GM19035 (cell line): Measurements from ENCODE around the gene GRPR.

ENCODE experiments used
- ATAC-seq: cut with Tn5 transposase; IDR thresholded peaks from one replicate; pipeline ENCODE4 v1.9.1; 2021; ENCODE audit not compliant: unreplicated experiment

Gene GRPR

DNA sequence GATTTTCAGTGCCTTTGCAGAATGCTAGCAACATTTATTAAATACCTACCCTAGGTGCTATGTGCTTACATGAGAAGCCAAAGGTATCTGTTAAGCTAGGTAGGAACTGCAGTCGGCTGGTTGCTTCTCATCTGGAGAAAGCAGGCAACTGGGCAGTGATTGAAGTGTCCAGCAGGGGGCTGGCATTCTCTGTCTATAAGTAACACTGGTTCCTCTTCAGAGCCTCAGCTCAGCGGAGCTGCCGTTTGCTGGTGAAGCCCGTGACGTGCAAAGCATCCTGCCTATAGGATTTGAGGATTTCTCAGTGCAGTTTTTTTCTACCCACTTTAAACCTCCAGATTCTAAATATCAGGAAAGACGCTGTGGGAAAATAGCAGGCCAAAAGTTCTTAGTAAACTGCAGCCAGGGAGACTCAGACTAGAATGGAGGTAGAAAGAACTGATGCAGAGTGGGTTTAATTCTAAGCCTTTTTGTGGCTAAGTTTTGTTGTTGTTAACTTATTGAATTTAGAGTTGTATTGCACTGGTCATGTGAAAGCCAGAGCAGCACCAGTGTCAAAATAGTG, at the start of gene GRPR:
GRPR (plus strand) TSS at position 344 of the 565 bp plus-strand sequence. CDS start 389 bp downstream, outside the sequence.
- peak; percentile 58 for ATAC-seq

GRCh38 chrX:16075087-16075486, 48.3 kb upstream of the GRPR start:
- ATAC-seq = no peak

- ATAC-seq = no peak
Observed at GRCh38 chrX:16076834-16077233, 46.5 kb upstream of the GRPR start.

GRCh38 chrX:16077811-16078210, 45.6 kb upstream of the GRPR start:
- no peak for ATAC-seq

- no peak for ATAC-seq
Observed at GRCh38 chrX:16081357-16081756, 42.0 kb upstream of the GRPR start.

DNA sequence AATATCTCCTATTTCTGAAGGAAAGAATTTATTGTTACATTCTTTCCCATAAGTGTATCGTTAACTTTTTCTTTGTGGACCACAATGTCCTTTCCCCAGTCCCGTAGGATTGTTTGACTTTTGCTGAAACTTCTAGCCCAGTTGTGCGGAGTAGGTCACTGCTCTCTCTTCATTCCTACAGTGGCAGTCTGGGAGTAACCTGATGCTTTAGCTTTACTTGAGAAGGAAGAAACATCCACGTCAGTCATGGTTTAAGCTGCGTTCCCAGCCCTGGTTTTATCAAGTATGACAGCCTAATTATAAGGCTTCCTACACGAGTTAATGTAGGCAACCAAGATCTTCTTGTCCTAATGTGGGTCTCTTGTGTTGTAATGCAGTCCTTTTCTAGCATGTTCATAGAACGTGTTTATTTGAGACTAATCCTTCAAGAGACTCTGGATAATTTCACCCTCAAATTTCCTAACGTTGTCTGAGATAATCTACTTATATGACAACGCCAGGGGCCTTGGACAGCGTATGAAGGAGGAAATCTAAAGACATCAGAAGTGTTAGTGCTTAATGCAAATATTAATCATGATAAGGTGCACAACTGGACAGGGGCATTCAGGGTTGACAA, 40.8 kb upstream of the GRPR start:
- ATAC-seq = no peak

DNA sequence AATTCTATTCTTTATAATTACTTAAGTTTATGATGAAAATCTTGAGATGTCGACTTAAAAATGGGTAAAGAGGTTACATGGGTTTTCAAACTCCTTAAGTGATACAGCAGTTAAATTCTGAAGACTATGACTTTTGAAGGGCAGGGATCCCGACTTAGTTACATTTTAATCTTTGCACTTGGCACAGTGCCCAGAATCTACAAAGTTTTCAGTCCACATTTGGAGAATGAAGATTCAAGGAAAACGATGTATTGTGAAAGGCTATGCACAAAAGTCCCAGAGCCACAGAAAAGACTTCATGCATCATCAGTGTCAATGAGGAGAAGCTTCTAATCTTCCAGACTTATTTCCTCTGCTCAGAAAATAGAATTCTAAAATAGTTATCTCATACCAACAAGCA, 36.3 kb upstream of the GRPR start:
- no peak for ATAC-seq

GRCh38 chrX:16089086-16089485, 34.3 kb upstream of the GRPR start:
- no peak for ATAC-seq

DNA sequence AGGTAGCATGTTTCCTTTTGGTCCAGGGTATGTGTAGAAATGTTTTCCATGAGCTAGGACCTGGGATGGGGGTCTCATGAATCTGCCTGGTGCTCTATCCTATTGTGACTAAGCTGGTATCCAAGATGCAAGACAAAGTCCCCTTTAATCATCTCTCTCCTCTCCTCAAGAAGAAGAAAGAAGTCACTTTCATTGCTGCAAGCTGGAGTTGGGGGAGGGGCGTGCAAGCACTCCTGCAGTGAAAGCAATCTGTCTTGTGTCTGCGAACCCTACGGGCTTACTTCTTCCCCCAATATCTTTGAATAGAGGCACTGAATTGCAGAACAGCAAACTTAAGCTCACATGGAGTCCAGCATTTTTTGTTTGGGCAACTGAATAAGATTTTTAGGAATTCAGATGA, 27.2 kb upstream of the GRPR start:
- ATAC-seq = no peak

- ATAC-seq = no peak
Observed at GRCh38 chrX:16100673-16101072, 22.7 kb upstream of the GRPR start.

DNA sequence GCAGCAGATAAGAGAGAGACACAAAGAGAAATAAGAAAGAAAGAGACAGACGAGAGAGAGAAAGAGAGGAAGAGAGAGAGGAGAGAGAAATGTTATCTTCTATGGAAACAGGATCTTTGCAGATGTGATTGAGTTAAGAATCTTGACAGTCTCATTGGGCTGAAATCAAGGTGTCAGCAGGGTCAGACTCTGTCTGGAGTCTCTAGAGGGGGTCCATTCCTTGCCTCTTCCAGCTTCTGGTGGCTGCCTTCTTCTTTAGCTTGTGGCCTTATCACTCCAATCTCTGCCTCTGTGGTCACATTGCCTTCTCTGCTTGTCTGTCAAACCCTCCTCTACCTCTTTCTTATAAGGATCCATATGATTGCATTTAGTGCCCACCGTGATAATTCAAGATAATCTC, 21.8 kb upstream of the GRPR start:
- ATAC-seq = no peak

DNA sequence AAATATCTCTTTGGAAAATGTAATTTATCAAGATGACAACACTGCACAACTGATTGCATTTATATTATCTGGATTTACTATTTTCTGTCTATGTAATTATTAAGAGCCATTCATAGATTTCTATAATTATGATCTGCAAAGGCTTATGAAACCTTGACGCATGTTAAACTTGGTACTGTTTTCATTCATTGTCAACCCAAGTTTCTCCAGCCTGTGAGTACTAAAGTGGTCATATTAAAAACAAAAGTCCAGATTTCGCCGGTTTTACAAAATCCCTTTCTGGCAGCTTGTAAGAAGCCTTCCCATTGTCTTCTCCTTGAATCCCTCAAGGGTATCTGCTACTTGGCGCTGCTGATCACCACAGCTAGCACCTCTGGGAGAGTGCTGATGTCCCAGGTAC, 19.7 kb upstream of the GRPR start:
- no peak for ATAC-seq

DNA sequence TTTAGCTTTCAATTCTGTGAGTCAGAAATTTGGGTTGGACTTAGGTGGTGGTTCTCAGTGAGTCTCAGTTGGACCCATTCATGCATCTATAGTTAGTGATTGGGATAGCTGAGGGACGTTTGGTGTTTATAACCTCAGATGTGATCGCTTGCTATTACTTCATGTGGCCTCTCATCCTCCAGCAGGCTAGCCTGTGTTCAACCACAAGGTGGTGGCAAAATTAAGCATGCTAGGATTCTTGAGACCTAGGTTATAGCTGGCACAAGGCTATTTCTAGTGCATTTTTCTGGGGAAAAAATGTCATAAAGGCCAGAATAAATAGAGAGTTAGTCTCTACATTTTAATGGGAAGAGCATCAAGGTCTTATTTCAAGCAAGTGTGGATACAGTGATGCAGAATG, 10.9 kb upstream of the GRPR start:
- ATAC-seq = no peak

- no peak for ATAC-seq
Observed at GRCh38 chrX:16113978-16114565, 9.3 kb upstream of the GRPR start.

DNA sequence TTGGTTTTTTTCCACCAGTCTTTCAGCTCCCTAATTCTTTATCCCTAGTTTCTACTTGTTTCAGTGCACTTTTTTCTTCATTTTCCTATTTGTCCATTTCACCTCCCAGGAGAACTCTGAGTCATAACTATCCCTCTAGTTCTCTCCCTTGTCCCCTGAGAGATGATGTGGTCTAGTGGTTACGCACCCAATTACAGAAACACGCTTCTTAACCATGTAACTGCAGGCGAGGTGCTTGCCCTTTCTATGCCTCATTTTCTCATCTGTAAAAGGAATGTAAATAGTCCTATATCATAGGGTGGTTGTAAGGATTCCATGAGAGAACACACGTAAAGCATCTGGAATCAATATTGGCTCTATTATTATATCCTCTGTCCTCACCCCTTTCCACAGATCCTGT, 8.8 kb upstream of the GRPR start:
- ATAC-seq = no peak

GRCh38 chrX:16119353-16120220, 3.8 kb upstream of the GRPR start:
- peak; percentile 92 for ATAC-seq

DNA sequence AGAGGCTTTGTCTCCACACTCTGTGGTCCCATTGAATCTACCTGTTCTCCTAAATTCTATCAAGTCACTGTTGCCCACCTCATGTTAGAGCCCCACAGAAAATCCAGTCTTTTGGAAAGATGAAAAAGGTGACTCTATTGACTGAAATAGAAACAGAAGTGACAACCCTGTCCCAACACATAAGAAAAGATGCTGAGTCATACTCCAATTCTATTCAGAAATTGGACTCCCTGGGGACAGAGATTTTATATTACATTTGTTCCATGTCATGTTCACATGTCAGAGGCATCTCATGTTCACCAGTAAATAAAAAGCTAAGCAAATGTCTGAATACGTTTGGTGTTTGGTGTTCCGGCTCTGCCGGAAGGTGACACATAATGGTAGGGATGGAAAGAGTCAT, 2.9 kb upstream of the GRPR start:
- no peak for ATAC-seq

DNA sequence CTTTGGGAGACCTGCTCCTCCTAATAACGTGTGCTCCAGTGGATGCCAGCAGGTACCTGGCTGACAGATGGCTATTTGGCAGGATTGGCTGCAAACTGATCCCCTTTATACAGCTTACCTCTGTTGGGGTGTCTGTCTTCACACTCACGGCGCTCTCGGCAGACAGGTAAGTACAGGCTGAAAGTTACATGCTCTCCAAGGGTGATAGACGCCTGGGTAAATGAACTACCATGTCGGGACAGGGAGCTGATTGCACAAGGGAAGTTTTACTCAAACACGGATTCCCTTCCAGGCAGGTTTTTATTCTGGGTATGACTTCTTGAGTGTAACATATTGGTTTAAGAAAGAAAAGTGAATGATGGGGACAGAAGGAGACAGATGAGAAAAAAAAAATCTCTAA, 836 bp downstream of the GRPR start:
- no peak for ATAC-seq

DNA sequence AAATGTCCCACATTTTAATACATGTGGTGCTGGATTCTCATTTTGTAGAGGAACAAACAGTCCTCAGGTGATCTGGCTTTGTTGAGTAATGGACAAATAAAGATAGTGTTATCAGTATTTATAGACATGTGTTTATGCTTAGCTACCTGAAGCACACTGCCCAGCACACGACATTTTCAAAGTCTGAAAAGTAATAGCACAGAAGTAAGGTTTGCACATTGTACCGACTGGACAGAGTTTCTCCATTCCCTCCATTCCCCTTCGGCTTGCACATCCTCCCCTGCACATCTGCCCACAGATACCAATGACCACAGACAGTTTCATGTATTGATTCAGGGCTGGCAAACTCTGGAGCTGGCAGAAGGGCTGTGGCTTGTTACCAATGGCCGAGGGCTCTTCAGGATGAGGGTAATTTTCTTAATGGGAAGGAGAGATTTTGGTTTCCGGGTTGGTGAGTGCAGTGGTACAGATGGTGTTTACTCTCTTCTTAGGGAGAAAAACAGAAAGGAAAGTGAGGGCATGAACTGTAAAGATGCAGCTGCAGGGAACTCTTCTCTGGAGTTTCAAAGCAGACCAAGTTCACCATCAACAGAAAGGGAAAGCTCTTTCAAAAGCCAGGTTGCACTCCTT, 2.3 kb downstream of the GRPR start:
- no peak for ATAC-seq

DNA sequence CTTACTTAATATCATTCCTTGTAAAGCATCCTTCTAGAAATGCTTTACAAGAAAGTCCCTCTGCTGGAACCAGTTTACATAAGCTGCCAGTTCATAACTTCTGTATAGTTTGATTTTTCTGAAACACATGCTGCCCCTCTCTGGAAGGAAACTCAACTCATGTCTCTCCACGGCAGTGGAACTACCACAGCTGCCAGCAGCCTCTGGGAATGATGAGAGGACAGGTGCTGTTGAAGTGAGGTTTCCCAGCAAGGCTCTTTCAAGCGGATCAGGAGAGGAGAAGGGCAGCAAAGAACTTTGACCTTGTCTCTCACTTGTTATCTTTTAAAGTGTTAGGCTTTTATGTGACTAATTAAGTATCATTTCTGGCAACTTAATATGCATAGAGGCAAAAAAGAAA, 7.3 kb downstream of the GRPR start:
- no peak for ATAC-seq

- ATAC-seq = no peak
Observed at GRCh38 chrX:16134936-16135335, 11.6 kb downstream of the GRPR start.
